Measurements from ENCODE around the gene POLR2E. TPM values are rescaled to one million over a fixed set of nuclear protein-coding genes. Genes with fewer than 3 reads are reported as not detected.

POLR2E gene
- total RNA-seq, 1 experiment from 2014 or later = 343 TPM

GRCh38 chr19:1038978-1039645 lies 56.1 kb downstream of the POLR2E start:
- BruUV-seq (replicated peaks) = no TSS peak
- intact Hi-C loops (cut with micrococcal nuclease; ENCODE audit: unreplicated experiment) = no loop called here
- ChIA-PET CTCF (interaction anchor here (0.7 kb wide), 1 partner anchor 32 kb away, joined by 5 read pairs; no protein-coding TSS in a partner anchor), POLR2A (ENCODE audit: low non-redundant PET) (interaction anchor here (1.2 kb wide), 1 partner anchor 13 kb away, joined by 4 read pairs; the partner anchor contains the start of gene CNN2)
- no peak for TF ChIP-seq EZH2 (IDR thresholded peaks at IDR 0.05; ENCODE audit: borderline replicate concordance, low read depth, low read length, poor library complexity, severe bottlenecking)
- TF ChIP-seq, protein P1, sequence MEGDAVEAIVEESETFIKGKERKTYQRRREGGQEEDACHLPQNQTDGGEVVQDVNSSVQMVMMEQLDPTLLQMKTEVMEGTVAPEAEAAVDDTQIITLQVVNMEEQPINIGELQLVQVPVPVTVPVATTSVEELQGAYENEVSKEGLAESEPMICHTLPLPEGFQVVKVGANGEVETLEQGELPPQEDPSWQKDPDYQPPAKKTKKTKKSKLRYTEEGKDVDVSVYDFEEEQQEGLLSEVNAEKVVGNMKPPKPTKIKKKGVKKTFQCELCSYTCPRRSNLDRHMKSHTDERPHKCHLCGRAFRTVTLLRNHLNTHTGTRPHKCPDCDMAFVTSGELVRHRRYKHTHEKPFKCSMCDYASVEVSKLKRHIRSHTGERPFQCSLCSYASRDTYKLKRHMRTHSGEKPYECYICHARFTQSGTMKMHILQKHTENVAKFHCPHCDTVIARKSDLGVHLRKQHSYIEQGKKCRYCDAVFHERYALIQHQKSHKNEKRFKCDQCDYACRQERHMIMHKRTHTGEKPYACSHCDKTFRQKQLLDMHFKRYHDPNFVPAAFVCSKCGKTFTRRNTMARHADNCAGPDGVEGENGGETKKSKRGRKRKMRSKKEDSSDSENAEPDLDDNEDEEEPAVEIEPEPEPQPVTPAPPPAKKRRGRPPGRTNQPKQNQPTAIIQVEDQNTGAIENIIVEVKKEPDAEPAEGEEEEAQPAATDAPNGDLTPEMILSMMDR (conservative IDR thresholded peaks at IDR 0.05; ENCODE audit: low read depth, low read length) = no peak
- no peaks in the 10 kb centered on the region for H3K27me3 ChIP-seq (replicated peaks; ENCODE audit: insufficient read depth, low read depth, low read length, poor library complexity)
- peak overlapping the region; percentile 54 for H3K4me3 ChIP-seq (ENCODE audit: low read depth, low read length, poor library complexity, severe bottlenecking)
- no peak for DNase-seq (ENCODE audit: low spot score)
- peak overlapping the region; percentile 47 for H3K27ac ChIP-seq (ENCODE audit: low read depth, low read length, poor library complexity, severe bottlenecking)
- H3K4me1 ChIP-seq (ENCODE audit: insufficient read depth, low read length, poor library complexity, severe bottlenecking) = peaks cover 31% of the 10 kb centered on the region
- no peaks in the 10 kb centered on the region for H3K9me3 ChIP-seq (ENCODE audit: low read depth, low read length, poor library complexity, severe bottlenecking)
- peaks cover 11% of the 10 kb centered on the region for H3K36me3 ChIP-seq (ENCODE audit: insufficient read depth, low read length, poor library complexity, severe bottlenecking)

- DNase-seq (ENCODE audit: low spot score) = no peak
- Histone ChIP-seq H3K4me1 (ENCODE audit: insufficient read depth, low read length, poor library complexity, severe bottlenecking) (peaks cover 21% of the 10 kb centered on the region), H3K4me3 (ENCODE audit: low read depth, low read length, poor library complexity, severe bottlenecking) (no peak overlapping the region), H3K9me3 (ENCODE audit: low read depth, low read length, poor library complexity, severe bottlenecking) (no peaks in the 10 kb centered on the region), H3K27me3 (replicated peaks; ENCODE audit: insufficient read depth, low read depth, low read length, poor library complexity) (no peaks in the 10 kb centered on the region), H3K36me3 (ENCODE audit: insufficient read depth, low read length, poor library complexity, severe bottlenecking) (peaks cover 18% of the 10 kb centered on the region), H3K27ac (ENCODE audit: low read depth, low read length, poor library complexity, severe bottlenecking) (peak overlapping the region; percentile 5)
- BruUV-seq (replicated peaks) = no TSS peak
- no peak for TF ChIP-seq EZH2 (IDR thresholded peaks at IDR 0.05; ENCODE audit: borderline replicate concordance, low read depth, low read length, poor library complexity, severe bottlenecking)
- TF ChIP-seq, protein P1 (conservative IDR thresholded peaks at IDR 0.05; ENCODE audit: low read depth, low read length) = no peak
- intact Hi-C loops (cut with micrococcal nuclease; ENCODE audit: unreplicated experiment) = no loop called here
- CTCF ChIA-PET = no interaction called here
- POLR2A ChIA-PET (ENCODE audit: low non-redundant PET) = no interaction called here
These were observed 57.5 kb downstream of the POLR2E start for GRCh38 chr19:1037621-1038064.

Other genes starting within 250 kb of the POLR2E start
- gene ELANE, start 243.1 kb downstream of the POLR2E start, total RNA-seq (2021) = not detected in 2 replicates
- gene CFD, start 235.7 kb downstream of the POLR2E start, total RNA-seq (2021) = 1.1 and 1.4 TPM in 2 replicates
- gene MED16, start 202.2 kb downstream of the POLR2E start, total RNA-seq (2021) = 83.0 and 86.3 TPM in 2 replicates
- not detected in 2 replicates for gene RNU6-9, start 201.9 kb downstream of the POLR2E start, total RNA-seq (2021)
- 39.3 and 45.5 TPM in 2 replicates for gene R3HDM4, start 182.2 kb downstream of the POLR2E start, total RNA-seq (2021)
- gene KISS1R, start 178.0 kb downstream of the POLR2E start, total RNA-seq (2021) = 0.20 TPM in 1 of 2 replicates, not detected in the other
- gene ARID3A, start 169.3 kb downstream of the POLR2E start, total RNA-seq (2021) = 19.6 and 26.3 TPM in 2 replicates
- gene WDR18, start 111.0 kb downstream of the POLR2E start, total RNA-seq (2021) = 109 and 116 TPM in 2 replicates
- gene GRIN3B, start 95.0 kb downstream of the POLR2E start, total RNA-seq (2021) = not detected in 2 replicates
- 151 and 170 TPM in 2 replicates for gene TMEM259, start 74.3 kb downstream of the POLR2E start, total RNA-seq (2021)
- not detected in 2 replicates for gene RNU6-2, start 73.9 kb downstream of the POLR2E start, total RNA-seq (2021)
- gene CNN2, start 68.8 kb downstream of the POLR2E start, total RNA-seq (2021) = 112 and 146 TPM in 2 replicates
- gene ABCA7, start 55.3 kb downstream of the POLR2E start, total RNA-seq (2021) = 12.0 and 21.2 TPM in 2 replicates
- 3.2 and 3.4 TPM in 2 replicates for gene ARHGAP45, start 28.2 kb downstream of the POLR2E start, total RNA-seq (2021)
- 368 and 435 TPM in 2 replicates for gene GPX4, start 8.6 kb upstream of the POLR2E start, total RNA-seq (2021)
- gene SBNO2, start 78.9 kb upstream of the POLR2E start, total RNA-seq (2021) = 46.9 and 51.8 TPM in 2 replicates
- 64.9 and 73.2 TPM in 2 replicates for gene STK11, start 110.4 kb upstream of the POLR2E start, total RNA-seq (2021)
- gene CBARP, start 142.6 kb upstream of the POLR2E start, total RNA-seq (2021) = 13.3 and 15.0 TPM in 2 replicates
- 237 and 250 TPM in 2 replicates for gene ATP5F1D, start 146.4 kb upstream of the POLR2E start, total RNA-seq (2021)
- 156 and 169 TPM in 2 replicates for gene MIDN, start 153.2 kb upstream of the POLR2E start, total RNA-seq (2021)
- 287 and 386 TPM in 2 replicates for gene CIRBP, start 174.0 kb upstream of the POLR2E start, total RNA-seq (2021)
- 69.4 and 88.6 TPM in 2 replicates for gene FAM174C, start 180.2 kb upstream of the POLR2E start, total RNA-seq (2021)
- gene EFNA2, start 190.5 kb upstream of the POLR2E start, total RNA-seq (2021) = 0.64 and 0.68 TPM in 2 replicates

Data from A673 (cell line).